GM19023 (cell line): ENCODE measurements around the gene GMIP.
A peak's percentile ranks its signal among the peaks of the same experiment; 100 is the strongest.
"Not testable (repeated sequence)": the region's sequence is repeated elsewhere in the genome, so short reads cannot be mapped to it uniquely, and the experiment has no call there.

Source experiments
- ATAC-seq: cut with Tn5 transposase; IDR thresholded peaks from one replicate; pipeline ENCODE4 v1.9.1; 2021; ENCODE audit warnings: mild to moderate bottlenecking, moderate library complexity; ENCODE audit not compliant: unreplicated experiment

Gene GMIP

GRCh38 chr19:19643158-19644053 is at the start of gene GMIP:
TSS of gene GMIP (minus strand) at chr19:19643657. CDS start at chr19:19643529, 128 bp downstream.
- ATAC-seq: peak; percentile 71

DNA sequence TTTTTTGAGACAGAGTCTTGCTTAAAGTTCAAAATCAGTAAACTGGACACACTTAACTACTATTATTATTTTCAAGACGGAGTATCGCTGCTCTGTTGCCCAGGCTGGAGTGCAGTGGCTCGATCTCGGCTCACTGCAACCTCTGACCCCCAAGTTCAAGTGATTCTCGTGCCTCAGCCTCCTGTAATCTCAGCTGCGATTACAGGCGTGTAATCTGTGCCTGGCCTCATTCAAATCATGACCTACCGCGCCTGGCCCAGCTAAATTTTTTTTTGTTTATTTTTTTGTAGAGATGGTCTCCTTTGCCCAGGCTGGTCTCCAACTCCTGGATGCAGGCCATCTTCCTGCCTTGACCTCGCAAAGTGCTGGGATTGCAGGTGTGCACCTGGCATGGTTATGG is 48.2 kb upstream of the GMIP start:
- ATAC-seq: no peak

- not testable (repeated sequence) for ATAC-seq
These were observed 45.6 kb upstream of the GMIP start for GRCh38 chr19:19689023-19689422.

- no peak for ATAC-seq
These were observed 43.6 kb upstream of the GMIP start for GRCh38 chr19:19687090-19687489.

DNA sequence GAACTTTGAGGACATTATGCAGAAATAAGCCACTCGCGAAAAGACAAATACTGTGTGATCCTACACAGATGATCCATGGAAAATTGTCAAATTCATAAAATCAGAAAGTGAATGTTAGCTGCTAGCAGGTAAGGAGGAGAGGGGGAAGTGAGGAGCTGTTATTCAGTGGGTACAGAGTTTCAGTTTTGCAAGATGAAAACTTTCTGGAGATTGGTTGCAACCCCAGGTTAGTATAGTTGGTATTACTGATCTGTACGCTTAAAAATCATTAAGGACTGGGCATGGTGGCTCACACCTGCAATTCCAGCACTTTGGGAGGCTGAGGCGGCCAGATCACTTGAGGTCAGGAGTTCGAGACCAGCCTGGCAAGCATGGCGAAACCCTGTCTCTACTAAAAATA is 43.1 kb upstream of the GMIP start:
- ATAC-seq: no peak

DNA sequence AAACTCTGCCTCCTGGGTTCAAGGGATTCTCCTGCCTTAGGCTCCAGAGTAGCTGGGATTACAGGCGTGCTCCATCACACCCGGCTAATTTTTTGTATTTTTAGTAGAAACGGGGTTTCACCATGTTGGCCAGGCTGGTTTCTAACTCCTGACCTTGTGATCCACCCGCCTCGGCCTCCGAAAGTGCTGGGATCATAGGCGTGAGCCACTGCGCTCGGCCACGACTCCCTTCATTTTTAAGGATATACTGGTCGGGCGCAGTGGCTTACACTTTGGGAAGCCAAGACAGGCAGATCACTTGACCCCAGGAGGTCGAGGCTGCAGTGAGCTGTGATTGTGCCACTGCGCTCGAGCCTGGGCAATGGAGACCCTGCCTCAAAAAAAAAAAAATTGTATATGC is 42.7 kb upstream of the GMIP start:
- ATAC-seq: not testable (repeated sequence)

DNA sequence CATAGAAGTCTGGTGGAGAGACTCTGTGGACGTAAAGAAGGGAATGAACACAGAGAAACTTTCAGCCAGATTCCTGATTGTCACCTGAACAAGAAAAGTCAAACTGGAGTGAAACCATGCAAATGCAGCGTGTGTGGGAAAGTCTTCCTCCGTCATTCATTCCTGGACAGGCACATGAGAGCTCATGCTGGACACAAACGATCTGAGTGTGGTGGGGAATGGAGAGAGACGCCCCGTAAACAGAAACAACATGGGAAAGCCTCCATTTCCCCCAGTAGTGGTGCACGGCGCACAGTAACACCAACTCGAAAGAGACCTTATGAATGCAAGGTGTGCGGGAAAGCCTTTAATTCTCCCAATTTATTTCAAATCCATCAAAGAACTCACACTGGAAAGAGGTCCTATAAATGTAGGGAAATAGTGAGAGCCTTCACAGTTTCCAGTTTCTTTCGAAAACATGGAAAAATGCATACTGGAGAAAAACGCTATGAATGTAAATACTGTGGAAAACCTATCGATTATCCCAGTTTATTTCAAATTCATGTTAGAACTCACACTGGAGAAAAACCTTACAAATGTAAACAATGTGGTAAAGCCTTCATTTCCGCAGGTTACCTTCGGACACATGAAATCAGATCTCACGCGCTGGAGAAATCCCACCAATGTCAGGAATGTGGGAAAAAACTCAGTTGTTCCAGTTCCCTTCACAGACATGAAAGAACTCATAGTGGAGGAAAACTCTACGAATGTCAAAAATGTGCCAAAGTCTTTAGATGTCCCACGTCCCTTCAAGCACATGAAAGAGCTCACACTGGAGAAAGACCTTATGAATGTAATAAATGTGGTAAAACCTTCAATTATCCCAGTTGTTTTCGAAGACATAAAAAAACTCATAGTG is 36.0 kb upstream of the GMIP start:
- ATAC-seq: no peak

GRCh38 chr19:19677579-19677978 is 34.1 kb upstream of the GMIP start:
- no peak for ATAC-seq

- no peak for ATAC-seq
These were observed 30.9 kb upstream of the GMIP start for GRCh38 chr19:19674315-19674714.

- no peak for ATAC-seq
These were observed 29.4 kb upstream of the GMIP start for GRCh38 chr19:19672816-19673215.

DNA sequence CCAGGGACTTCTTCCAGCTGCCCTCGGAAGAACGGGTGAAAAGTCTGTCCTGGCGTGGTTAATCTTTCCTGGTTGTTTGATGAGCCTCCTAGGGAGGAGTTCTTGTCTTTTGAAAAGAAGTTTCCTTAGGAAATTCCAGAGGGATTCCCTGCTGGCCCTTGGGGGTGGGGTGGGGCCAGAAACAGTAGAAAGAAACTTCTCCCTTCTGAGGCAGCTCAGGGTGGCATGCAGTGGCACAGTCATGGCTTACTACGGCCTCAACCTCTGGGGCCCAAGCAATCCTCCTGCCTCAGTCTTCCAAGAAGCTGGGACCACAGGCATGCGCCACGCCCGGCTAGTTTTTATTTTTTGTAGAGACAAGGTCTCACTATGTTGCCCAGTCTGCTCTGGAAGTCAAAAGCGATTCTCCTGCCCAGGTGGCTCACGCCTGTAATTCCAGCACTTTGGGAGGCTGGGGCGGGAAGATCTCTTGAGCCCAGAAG is 26.7 kb upstream of the GMIP start:
- no peak for ATAC-seq

DNA sequence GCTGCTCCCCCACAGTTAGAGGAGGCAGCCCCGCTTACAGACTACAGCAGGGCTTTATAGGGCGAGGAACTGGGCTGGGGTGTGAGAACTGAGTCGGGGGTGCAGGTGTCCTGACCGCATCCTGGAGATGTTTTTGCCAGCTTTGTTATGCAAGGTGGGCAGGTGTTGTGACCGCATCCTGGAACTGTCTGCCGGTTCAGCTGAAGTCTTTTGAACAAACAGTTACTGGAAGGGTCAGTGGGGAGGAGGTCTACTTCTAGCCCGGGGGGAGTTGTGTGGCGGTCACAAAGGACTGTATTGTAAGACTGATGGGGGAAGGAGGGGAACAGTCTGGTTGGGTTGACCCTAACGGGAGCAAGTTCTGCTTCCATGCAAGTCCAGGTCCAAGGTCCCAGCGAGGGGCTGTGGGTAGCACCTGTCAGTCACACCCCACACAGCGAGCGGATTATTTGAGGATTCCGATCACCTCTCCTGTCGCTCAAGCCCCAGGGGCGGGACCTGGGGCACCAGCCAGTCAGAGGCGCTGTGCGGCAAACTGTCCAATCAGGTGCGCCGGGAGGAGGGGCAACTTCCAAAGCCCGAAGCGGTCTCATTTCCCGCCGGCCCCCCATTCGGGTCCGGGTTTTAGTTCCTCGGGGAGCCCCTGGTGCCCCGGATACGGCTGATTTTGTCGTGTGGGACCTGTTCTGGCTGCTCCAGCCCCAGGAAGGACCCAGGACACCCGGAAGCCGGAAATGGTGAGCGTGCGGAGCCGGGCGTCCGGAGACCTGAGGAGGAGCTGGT is 25.0 kb upstream of the GMIP start, which contains the start of gene ZNF101:
ZNF101 (plus strand) TSS at position 610 of the 783 bp plus-strand sequence; CDS start at position 735, 125 bp downstream.
- peak; percentile 64 for ATAC-seq

- not testable (repeated sequence) for ATAC-seq
These were observed 22.0 kb upstream of the GMIP start for GRCh38 chr19:19665420-19665948.

GRCh38 chr19:19663256-19664120 is 20.0 kb upstream of the GMIP start, which contains the start of gene ATP13A1:
TSS of gene ATP13A1 (minus strand) at chr19:19663676. CDS start at chr19:19663666, 10 bp downstream.
- peak; percentile 78 for ATAC-seq

- ATAC-seq: no peak
These were observed 19.4 kb upstream of the GMIP start for GRCh38 chr19:19662871-19663255.

- ATAC-seq: no peak
These were observed 18.9 kb upstream of the GMIP start for GRCh38 chr19:19662344-19662743.

DNA sequence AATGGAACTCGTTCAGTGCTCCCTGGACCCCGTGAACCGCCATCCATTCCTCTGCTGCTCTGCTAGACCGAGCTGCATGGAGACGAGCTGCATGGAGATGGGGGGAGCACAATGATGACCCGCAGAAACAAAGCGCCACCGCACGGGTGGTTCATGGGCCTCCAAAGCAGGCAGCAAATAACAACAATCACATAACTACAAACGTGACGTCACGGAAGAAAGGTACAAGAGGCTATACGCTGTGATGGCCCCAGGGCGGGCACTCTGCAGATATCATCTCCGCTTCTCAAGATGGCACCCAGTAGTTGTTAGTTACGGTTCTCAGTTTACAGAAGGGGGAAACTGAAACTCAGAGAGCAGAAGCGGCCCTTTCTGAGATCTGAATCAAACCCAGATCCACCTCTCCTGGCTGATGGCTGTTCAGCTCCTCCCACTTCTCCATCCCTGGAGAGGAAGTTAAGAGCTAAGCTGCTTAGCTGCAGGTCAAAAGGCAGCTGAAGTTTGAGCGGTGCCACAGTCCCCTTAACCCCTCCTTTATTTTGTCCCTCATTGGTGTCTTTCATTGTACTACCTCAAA is 18.3 kb upstream of the GMIP start:
- no peak for ATAC-seq

GRCh38 chr19:19661141-19661674 is 17.8 kb upstream of the GMIP start:
- no peak for ATAC-seq
